Transverse colon (tissue), 4 donors: ENCODE measurements around the gene MSRB2. TPM values are rescaled to one million over a fixed set of nuclear protein-coding genes. Genes with fewer than 3 reads are reported as not detected.

ENCODE experiments used
- DNase-seq: peaks from one replicate; pipeline ENCODE4 v3.0.0-alpha.2; 2019
- H3K27ac ChIP-seq, 4 donors: fragments of 200-600 bp; sonication (generic); 2 replicates each; pipeline ENCODE4 v1.5.1; 2016 to 2018; ENCODE audit warnings: inconsistent platforms in 4 of 4
- H3K27me3 ChIP-seq: fragments of 200-600 bp; sonication (generic); 2 replicates; pipeline ENCODE4 v1.5.1; 2017; ENCODE audit warnings: inconsistent platforms
- H3K36me3 ChIP-seq, 4 donors: fragments of 200-600 bp; sonication (generic); 2 replicates each; pipeline ENCODE4 v1.5.1; 2017 to 2019; ENCODE audit warnings: inconsistent platforms in 4 of 4
- H3K4me1 ChIP-seq, 4 donors: fragments of 200-600 bp; sonication (generic); 2 replicates each; pipeline ENCODE4 v1.5.1; 2017 to 2020; ENCODE audit warnings: inconsistent platforms in 4 of 4
- H3K4me3 ChIP-seq, 4 donors: fragments of 200-600 bp; sonication (generic); 1 replicate in 1 of 4; 2 replicates in 3 of 4; pipeline versions ENCODE4 v1.5.1 to v1.6.1; 2017 to 2019; ENCODE audit warnings: inconsistent platforms in 4 of 4
- H3K9me3 ChIP-seq, 2 donors: fragments of 200-600 bp; sonication (generic); 2 replicates each; pipeline ENCODE4 v1.5.1; 2017 to 2019; ENCODE audit warnings: inconsistent platforms in 2 of 2
- EP300 ChIP-seq: sonication (generic); formaldehyde crosslinking; IDR thresholded peaks from one replicate; pipeline ENCODE4 v1.6.1; 2017; ENCODE audit warnings: antibody characterized with exemption, low read depth
- POLR2A ChIP-seq: fragments of 450-650 bp; IDR thresholded peaks from one replicate; pipeline ENCODE4 v1.6.1; 2016; ENCODE audit warnings: antibody characterized with exemption, mild to moderate bottlenecking, moderate library complexity
- POLR2AphosphoS5 ChIP-seq, 3 donors: sonication (generic); formaldehyde crosslinking; IDR thresholded peaks; one replicate each; pipeline ENCODE4 v1.6.1; 2016; ENCODE audit warnings: antibody characterized with exemption in 3 of 3
- WGBS, 2 donors: methylation state at CpG; one replicate each; pipeline ENCODE4 v1.1.5; 2018; ENCODE audit warnings: low coverage in 1 of 2; 5-methylcytosine and 5-hydroxymethylcytosine counted together
- in situ Hi-C, 4 donors: fragments of 200-750 bp; cut with MboI; loops; one replicate each; pipeline versions ENCODE4 v1.15.0 to v1.15.1; 2017; ENCODE audit warnings: low sequenced_read_pairs in 3 of 4, low pct_ligation_motif_present in 1 of 4, low pct_unique_long_range_greater_than_20kb in 1 of 4
- intact Hi-C: fragments of 100-400 bp; cut with DNase I; formaldehyde crosslinking; loops from one replicate; pipeline ENCODE4 v1.15.1; 2023; ENCODE audit warnings: low total_unique reads
- total RNA-seq, 4 donors: library from RNA; depleted of rRNA; stranded (reverse); fragments of >200 nt; gene quantifications; one replicate each; pipeline ENCODE4 v1.1.0, GENCODE V29; 2016
- TF ChIP-seq, protein P1 (sequence below), 5 experiments: fragments of 200-600 bp in 3 of 5; fragments of 450-650 bp in 2 of 5; sonication (generic) in 3 of 5; IDR thresholded peaks; 1 replicate in 2 of 5; 2 replicates in 3 of 5; pipeline ENCODE4 v1.5.1; 2016 to 2017; ENCODE audit warnings: antibody characterized with exemption in 5 of 5, inconsistent platforms in 3 of 5, mild to moderate bottlenecking in 2 of 5, moderate library complexity in 1 of 5

The MSRB2 gene
- total RNA-seq, 4 donors from 2014 or later: 7.5 to 29.1 (median 19.2) TPM

DNA sequence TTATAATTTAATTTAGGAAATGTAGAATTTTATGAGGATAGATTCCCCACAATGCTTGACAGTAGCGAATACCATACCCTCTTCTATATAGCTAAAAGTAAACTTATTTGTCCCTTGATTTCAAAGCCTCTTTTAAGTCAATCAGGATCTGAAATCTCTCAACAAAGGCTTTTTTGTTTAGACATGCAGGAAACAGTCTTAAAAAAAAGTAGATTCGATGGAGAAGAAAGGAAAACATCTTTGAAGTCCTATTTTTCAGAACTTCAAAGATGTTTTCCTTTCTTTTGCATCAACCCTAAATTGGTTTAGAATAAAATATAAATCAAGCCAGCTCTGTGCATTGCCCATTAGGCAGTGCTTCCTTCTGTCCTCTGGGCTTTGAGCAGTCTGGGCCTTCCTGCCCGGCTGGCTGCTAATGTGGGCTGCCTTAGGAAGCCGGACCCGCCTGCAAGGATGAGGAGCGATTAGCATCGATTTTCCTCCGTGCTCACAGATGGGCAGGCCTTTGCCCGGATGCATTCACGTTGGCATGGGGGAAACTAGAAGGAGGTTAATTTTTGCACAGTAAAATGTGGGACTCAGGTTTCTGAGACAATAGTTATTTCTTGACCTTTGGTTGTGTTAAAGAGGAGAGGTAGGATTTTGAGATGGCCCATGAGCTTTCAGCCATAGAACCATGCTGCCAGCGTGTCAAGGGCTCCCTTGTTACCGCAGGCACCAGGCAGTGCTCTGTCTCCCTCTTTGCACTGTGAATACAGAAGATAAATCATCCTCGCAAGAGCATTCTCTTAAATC is 15.5 kb downstream of the MSRB2 start:
- peaks cover 0 to 52% (median 22%) of the 10 kb centered on the region in 4 donors for H3K36me3 ChIP-seq

DNA sequence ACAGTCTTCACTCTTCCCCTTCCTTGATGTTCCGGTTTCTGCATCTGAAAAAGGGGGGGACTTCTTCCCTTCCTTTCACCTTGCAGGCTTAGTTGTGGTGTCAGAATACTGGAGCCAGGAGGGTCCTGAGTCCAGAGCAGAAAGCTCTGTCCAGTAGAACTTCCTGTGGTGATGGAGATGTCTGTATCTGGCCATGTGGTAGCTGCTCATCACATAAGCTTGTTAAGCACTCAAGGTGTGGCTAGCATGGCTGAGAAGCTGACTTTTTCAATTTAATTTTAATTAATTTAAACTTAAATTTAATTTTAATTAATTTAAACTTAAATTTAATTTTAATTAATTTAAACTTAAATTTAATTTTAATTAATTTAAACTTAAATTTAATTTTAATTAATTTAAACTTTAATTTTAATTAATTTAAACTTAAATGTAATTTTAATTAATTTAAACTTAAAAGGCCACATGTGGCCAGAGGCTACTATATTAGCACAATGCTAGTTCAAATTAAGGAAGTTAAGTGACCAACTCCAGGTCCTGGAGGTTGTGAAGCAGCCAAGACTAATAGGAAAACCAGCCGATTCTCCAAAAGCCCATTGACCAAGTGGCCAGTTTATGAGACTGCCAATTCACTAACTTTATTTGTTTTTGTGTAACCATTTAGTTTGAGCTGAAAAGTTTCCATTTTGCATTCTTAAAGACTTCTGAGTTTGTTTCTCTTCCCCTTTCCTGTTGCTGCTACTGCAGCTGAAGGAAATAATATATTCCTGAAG is 16.3 kb downstream of the MSRB2 start:
- Histone ChIP-seq H3K27ac (no peak overlapping the region), H3K4me3 (no peak overlapping the region), H3K36me3 (peaks cover 0 to 50% (median 21%) of the 10 kb centered on the region in 4 donors), H3K9me3 (no peaks in the 10 kb centered on the region), H3K27me3 (no peaks in the 10 kb centered on the region), H3K4me1 (no peaks in the 10 kb centered on the region)
- intact Hi-C loops: no loop called here
- DNase-seq: no peak
- WGBS, 2 donors: 92 to 95% methylated on average over 2 of the region's 2 CpGs
- TF ChIP-seq POLR2AphosphoS5 (IDR thresholded peaks at IDR 0.05) (no peak), POLR2A (no peak), EP300 (no peak)
- TF ChIP-seq, protein P1, sequence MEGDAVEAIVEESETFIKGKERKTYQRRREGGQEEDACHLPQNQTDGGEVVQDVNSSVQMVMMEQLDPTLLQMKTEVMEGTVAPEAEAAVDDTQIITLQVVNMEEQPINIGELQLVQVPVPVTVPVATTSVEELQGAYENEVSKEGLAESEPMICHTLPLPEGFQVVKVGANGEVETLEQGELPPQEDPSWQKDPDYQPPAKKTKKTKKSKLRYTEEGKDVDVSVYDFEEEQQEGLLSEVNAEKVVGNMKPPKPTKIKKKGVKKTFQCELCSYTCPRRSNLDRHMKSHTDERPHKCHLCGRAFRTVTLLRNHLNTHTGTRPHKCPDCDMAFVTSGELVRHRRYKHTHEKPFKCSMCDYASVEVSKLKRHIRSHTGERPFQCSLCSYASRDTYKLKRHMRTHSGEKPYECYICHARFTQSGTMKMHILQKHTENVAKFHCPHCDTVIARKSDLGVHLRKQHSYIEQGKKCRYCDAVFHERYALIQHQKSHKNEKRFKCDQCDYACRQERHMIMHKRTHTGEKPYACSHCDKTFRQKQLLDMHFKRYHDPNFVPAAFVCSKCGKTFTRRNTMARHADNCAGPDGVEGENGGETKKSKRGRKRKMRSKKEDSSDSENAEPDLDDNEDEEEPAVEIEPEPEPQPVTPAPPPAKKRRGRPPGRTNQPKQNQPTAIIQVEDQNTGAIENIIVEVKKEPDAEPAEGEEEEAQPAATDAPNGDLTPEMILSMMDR (IDR thresholded peaks at IDR 0.05): no peak
- in situ Hi-C loops: no loop called here

More for the DNA sequence above, 15.5 kb downstream of the MSRB2 start:
- TF ChIP-seq POLR2A (no peak), EP300 (no peak), POLR2AphosphoS5 (IDR thresholded peaks at IDR 0.05) (no peak)
- TF ChIP-seq, protein P1 (IDR thresholded peaks at IDR 0.05): no peak
- in situ Hi-C loops (no loop called here), intact Hi-C loops (no loop called here)
- H3K27me3 ChIP-seq: no peaks in the 10 kb centered on the region
- no peak for DNase-seq
- H3K4me3 ChIP-seq: no peak overlapping the region
- H3K4me1 ChIP-seq: no peaks in the 10 kb centered on the region
- WGBS, 2 donors: 84 to 86% methylated on average over 7 to 13 of the region's 13 CpGs
- H3K27ac ChIP-seq: no peak overlapping the region
- no peaks in the 10 kb centered on the region for H3K9me3 ChIP-seq

DNA sequence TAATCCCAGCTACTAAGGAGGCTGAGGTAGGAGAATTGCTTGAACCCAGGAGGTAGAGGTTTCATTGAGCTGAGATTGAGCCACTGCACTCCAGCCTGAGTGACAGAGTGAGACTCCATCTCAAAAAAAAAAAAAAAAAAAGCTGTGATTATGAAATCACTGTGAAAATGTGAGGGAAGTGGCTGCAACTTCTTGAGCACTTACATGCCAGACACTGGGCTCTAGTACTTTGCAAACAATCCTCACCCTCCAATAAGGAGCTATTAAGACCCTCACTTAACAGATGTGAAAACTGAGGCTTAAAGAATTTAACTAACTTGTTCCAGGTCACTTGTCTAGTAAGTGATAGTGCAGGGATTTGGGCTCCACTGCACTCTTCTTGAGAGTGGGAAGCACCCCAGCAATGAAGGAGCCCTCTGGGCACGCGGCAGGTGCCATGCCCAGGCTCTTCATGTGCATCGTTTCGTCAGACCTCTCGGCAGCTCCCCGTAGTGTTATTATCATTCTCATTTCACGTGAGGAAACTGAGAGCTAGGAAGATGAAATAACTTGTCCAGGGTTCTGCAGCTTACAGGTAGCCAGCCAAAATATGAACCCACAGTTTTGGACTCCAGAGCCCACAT is 19.0 kb downstream of the MSRB2 start:
- H3K36me3 ChIP-seq: peaks cover 0 to 53% (median 18%) of the 10 kb centered on the region in 4 donors
- H3K9me3 ChIP-seq: no peaks in the 10 kb centered on the region
- TF ChIP-seq POLR2AphosphoS5 (IDR thresholded peaks at IDR 0.05) (no peak), EP300 (no peak), POLR2A (no peak)
- TF ChIP-seq, protein P1 (IDR thresholded peaks at IDR 0.05): no peak
- no peak overlapping the region for H3K27ac ChIP-seq
- intact Hi-C loops: no loop called here
- H3K27me3 ChIP-seq: no peaks in the 10 kb centered on the region
- 96% methylated on average over 7 of the region's 7 CpGs; no CpG with 5 or more reads in 1 of the 2 donors for WGBS, 2 donors
- in situ Hi-C loops: no loop called here
- no peak overlapping the region for H3K4me3 ChIP-seq
- no peaks in the 10 kb centered on the region for H3K4me1 ChIP-seq
- DNase-seq: no peak
